Gastroesophageal sphincter (tissue), 3 donors: ENCODE measurements around the gene CAMKMT.

Experiments used
- CTCF ChIP-seq, 4 experiments: fragments of 200-600 bp in 2 of 4; fragments of 450-650 bp in 2 of 4; sonication (generic) in 1 of 4; IDR thresholded peaks; one replicate each; pipeline ENCODE4 v1.5.1; 2017 to 2019; ENCODE audit warnings: antibody characterized with exemption in 4 of 4, mild to moderate bottlenecking in 2 of 4, moderate library complexity in 2 of 4
- EP300 ChIP-seq: sonication (generic); formaldehyde crosslinking; IDR thresholded peaks from one replicate; pipeline ENCODE4 v1.6.1; 2017; ENCODE audit warnings: antibody characterized with exemption, mild to moderate bottlenecking
- POLR2A ChIP-seq, 2 donors: fragments of 450-650 bp; IDR thresholded peaks; one replicate each; pipeline ENCODE4 v1.6.1; 2017; ENCODE audit warnings: antibody characterized with exemption in 2 of 2, mild to moderate bottlenecking in 2 of 2, moderate library complexity in 1 of 2
- POLR2AphosphoS5 ChIP-seq: sonication (generic); formaldehyde crosslinking; IDR thresholded peaks from one replicate; pipeline ENCODE4 v1.6.1; 2017; ENCODE audit warnings: antibody characterized with exemption

- TF ChIP-seq POLR2AphosphoS5 (no peak), CTCF (IDR thresholded peaks at IDR 0.05) (no peak), EP300 (no peak), POLR2A (IDR thresholded peaks at IDR 0.05) (no peak)
Measured at GRCh38 chr2:44793322-44793870, 431.6 kb downstream of the CAMKMT start.
